Measurements from ENCODE around the gene DACH1.

DNA sequence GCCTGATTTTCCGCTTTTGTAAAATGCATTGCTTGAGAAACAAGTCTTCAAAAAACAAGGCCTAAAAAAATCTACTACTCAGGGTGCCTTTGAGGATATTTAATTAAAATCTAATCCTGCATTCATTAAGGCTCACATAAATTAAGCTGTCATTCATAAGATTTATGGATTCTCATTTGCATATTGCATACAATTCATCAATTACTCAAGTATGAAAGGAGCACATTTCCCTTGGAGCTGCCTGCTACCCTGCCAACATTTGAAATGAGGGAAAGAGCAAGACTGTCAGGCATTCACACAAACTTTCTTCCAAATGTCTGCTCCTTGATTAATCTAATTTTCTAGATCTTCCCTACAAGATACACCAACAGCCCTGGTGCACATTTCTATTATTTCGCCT is 140.0 kb downstream of the DACH1 start:
- TF ChIP-seq EP300 (IDR thresholded peaks at IDR 0.05; ENCODE audit: low read depth) (no peak), POLR2A (IDR thresholded peaks at IDR 0.05) (no peak)
